Activated naive CD4-positive, alpha-beta T cell treated with anti-CD3 and anti-CD28 coated beads for 36 hours (primary cell): ENCODE measurements around the gene EEPD1. TPM values are rescaled to one million over a fixed set of nuclear protein-coding genes. Genes with fewer than 3 reads are reported as not detected.

Source experiments
- CTCF ChIA-PET: fragments of 350-600 bp; sonication (Branson Sonifier 250); formaldehyde crosslinking; loops from one replicate; lab custom pipeline; 2021; ENCODE audit warnings: antibody characterized with exemption; lab: Charles Lee
- DNase-seq: peaks from one replicate; pipeline ENCODE4 v3.0.0-alpha.2; 2020
- H3K27ac Mint-ChIP-seq: one replicate; pipeline ENCODE4 v1.8.0; 2021; ENCODE audit warnings: mild to moderate bottlenecking, mixed read lengths
- H3K27me3 Mint-ChIP-seq: one replicate; pipeline ENCODE4 v1.8.0; 2021; ENCODE audit warnings: low read depth, mixed read lengths
- H3K36me3 Mint-ChIP-seq: one replicate; pipeline ENCODE4 v1.8.0; 2021; ENCODE audit warnings: low read depth, mixed read lengths
- H3K4me1 Mint-ChIP-seq: one replicate; pipeline ENCODE4 v1.8.0; 2021; ENCODE audit warnings: low read depth, mixed read lengths
- H3K4me3 Mint-ChIP-seq: one replicate; pipeline ENCODE4 v1.8.0; 2021; ENCODE audit warnings: mild to moderate bottlenecking, moderate library complexity, mixed read lengths
- H3K9me3 Mint-ChIP-seq: one replicate; pipeline ENCODE4 v1.8.0; 2021; ENCODE audit warnings: mixed read lengths
- intact Hi-C: fragments of 100-400 bp; cut with micrococcal nuclease; formaldehyde crosslinking; loops from one replicate; pipeline ENCODE4 v1.15.1; 2023
- total RNA-seq, 2 experiments: library from RNA; stranded (reverse); gene quantifications; one replicate each; pipeline ENCODE4 v1.2.3, GENCODE V29; 2021

Gene EEPD1
- total RNA-seq, 2 experiments from 2014 or later, result 0.49 to 0.50 TPM

- no peak overlapping the region for H3K27ac Mint-ChIP-seq
- DNase-seq, result no peak
- no peaks in the 10 kb centered on the region for H3K27me3 Mint-ChIP-seq
- intact Hi-C loops, result no loop called here
- H3K4me1 Mint-ChIP-seq, result no peaks in the 10 kb centered on the region
- H3K9me3 Mint-ChIP-seq, result no peaks in the 10 kb centered on the region
- H3K4me3 Mint-ChIP-seq, result no peak overlapping the region
- H3K36me3 Mint-ChIP-seq, result no peaks in the 10 kb centered on the region
- CTCF ChIA-PET, result interaction anchor here (0.5 kb wide), 1 partner anchor 331 kb away, joined by 4 read pairs; no protein-coding TSS in a partner anchor
Observed at GRCh38 chr7:36190447-36191291, 37.6 kb downstream of the EEPD1 start.

GRCh38 chr7:36191292-36191920, 38.4 kb downstream of the EEPD1 start:
- H3K4me3 Mint-ChIP-seq, result no peak overlapping the region
- intact Hi-C loops, result no loop called here
- H3K4me1 Mint-ChIP-seq, result no peaks in the 10 kb centered on the region
- no peaks in the 10 kb centered on the region for H3K27me3 Mint-ChIP-seq
- H3K36me3 Mint-ChIP-seq, result no peaks in the 10 kb centered on the region
- CTCF ChIA-PET, result interaction anchor here (0.5 kb wide), 1 partner anchor 332 kb away, joined by 4 read pairs; no protein-coding TSS in a partner anchor
- H3K9me3 Mint-ChIP-seq, result no peaks in the 10 kb centered on the region
- H3K27ac Mint-ChIP-seq, result no peak overlapping the region
- no peak for DNase-seq

- CTCF ChIA-PET, result interaction anchor here (0.8 kb wide), 1 partner anchor 392 kb away, joined by 3 read pairs; no protein-coding TSS in a partner anchor
- H3K9me3 Mint-ChIP-seq, result no peaks in the 10 kb centered on the region
- intact Hi-C loops, result no loop called here
- H3K4me1 Mint-ChIP-seq, result no peaks in the 10 kb centered on the region
- no peak for DNase-seq
- H3K4me3 Mint-ChIP-seq, result no peak overlapping the region
- H3K36me3 Mint-ChIP-seq, result no peaks in the 10 kb centered on the region
- no peak overlapping the region for H3K27ac Mint-ChIP-seq
- no peaks in the 10 kb centered on the region for H3K27me3 Mint-ChIP-seq
Observed at GRCh38 chr7:36192053-36192824, 39.2 kb downstream of the EEPD1 start.

GRCh38 chr7:36192877-36193276, 39.8 kb downstream of the EEPD1 start:
- Mint-ChIP-seq H3K4me1 (no peaks in the 10 kb centered on the region), H3K27ac (no peak overlapping the region), H3K27me3 (no peaks in the 10 kb centered on the region), H3K9me3 (no peaks in the 10 kb centered on the region), H3K4me3 (no peak overlapping the region), H3K36me3 (no peaks in the 10 kb centered on the region)
- CTCF ChIA-PET, result interaction anchor here (0.8 kb wide), 1 partner anchor 391 kb away, joined by 3 read pairs; no protein-coding TSS in a partner anchor
- no peak for DNase-seq
- intact Hi-C loops, result no loop called here

GRCh38 chr7:36198854-36199266, 45.8 kb downstream of the EEPD1 start:
- CTCF ChIA-PET, result no interaction called here

GRCh38 chr7:36199329-36199728, 46.3 kb downstream of the EEPD1 start:
- Mint-ChIP-seq H3K27me3 (no peaks in the 10 kb centered on the region), H3K27ac (no peak overlapping the region), H3K36me3 (no peaks in the 10 kb centered on the region), H3K4me3 (no peak overlapping the region), H3K4me1 (peaks cover 13% of the 10 kb centered on the region), H3K9me3 (no peaks in the 10 kb centered on the region)
- intact Hi-C loops, result no loop called here
- DNase-seq, result no peak
- CTCF ChIA-PET, result no interaction called here

More at GRCh38 chr7:36198854-36199266, 45.8 kb downstream of the EEPD1 start:
- Mint-ChIP-seq H3K4me1 (peaks cover 13% of the 10 kb centered on the region), H3K9me3 (no peaks in the 10 kb centered on the region), H3K27ac (no peak overlapping the region), H3K27me3 (no peaks in the 10 kb centered on the region), H3K36me3 (no peaks in the 10 kb centered on the region), H3K4me3 (no peak overlapping the region)
- DNase-seq, result no peak
- intact Hi-C loops, result no loop called here

GRCh38 chr7:36201122-36201723, 48.2 kb downstream of the EEPD1 start:
- H3K27me3 Mint-ChIP-seq, result no peaks in the 10 kb centered on the region
- DNase-seq, result no peak
- no peak overlapping the region for H3K4me3 Mint-ChIP-seq
- peaks cover 13% of the 10 kb centered on the region for H3K4me1 Mint-ChIP-seq
- intact Hi-C loops, result no loop called here
- H3K27ac Mint-ChIP-seq, result no peak overlapping the region
- CTCF ChIA-PET, result no interaction called here
- H3K9me3 Mint-ChIP-seq, result no peaks in the 10 kb centered on the region
- no peaks in the 10 kb centered on the region for H3K36me3 Mint-ChIP-seq

- no peak for DNase-seq
- Mint-ChIP-seq H3K27ac (no peak overlapping the region), H3K4me1 (peaks cover 19% of the 10 kb centered on the region), H3K27me3 (no peaks in the 10 kb centered on the region), H3K4me3 (no peak overlapping the region), H3K36me3 (no peaks in the 10 kb centered on the region), H3K9me3 (no peaks in the 10 kb centered on the region)
- CTCF ChIA-PET, result no interaction called here
- intact Hi-C loops, result no loop called here
Observed at GRCh38 chr7:36202398-36202797, 49.3 kb downstream of the EEPD1 start.

- no peak overlapping the region for H3K4me3 Mint-ChIP-seq
- CTCF ChIA-PET, result interaction anchor here (0.6 kb wide), 2 partner anchors 116 to 588 kb away, joined by 3 read pairs; no protein-coding TSS in a partner anchor
- no peaks in the 10 kb centered on the region for H3K36me3 Mint-ChIP-seq
- H3K27me3 Mint-ChIP-seq, result no peaks in the 10 kb centered on the region
- H3K27ac Mint-ChIP-seq, result no peak overlapping the region
- H3K4me1 Mint-ChIP-seq, result peaks cover 26% of the 10 kb centered on the region
- no peaks in the 10 kb centered on the region for H3K9me3 Mint-ChIP-seq
- intact Hi-C loops, result no loop called here
- no peak for DNase-seq
Observed at GRCh38 chr7:36203071-36203790, 50.2 kb downstream of the EEPD1 start.

- Mint-ChIP-seq H3K36me3 (no peaks in the 10 kb centered on the region), H3K9me3 (no peaks in the 10 kb centered on the region), H3K27ac (no peak overlapping the region), H3K4me3 (no peak overlapping the region), H3K27me3 (no peaks in the 10 kb centered on the region), H3K4me1 (peaks cover 29% of the 10 kb centered on the region)
- intact Hi-C loops, result no loop called here
- no peak for DNase-seq
- CTCF ChIA-PET, result no interaction called here
Observed at GRCh38 chr7:36204044-36204663, 51.1 kb downstream of the EEPD1 start.

GRCh38 chr7:36204929-36205635, 52.0 kb downstream of the EEPD1 start:
- Mint-ChIP-seq H3K27ac (no peak overlapping the region), H3K4me3 (no peak overlapping the region), H3K27me3 (no peaks in the 10 kb centered on the region), H3K9me3 (no peaks in the 10 kb centered on the region), H3K36me3 (no peaks in the 10 kb centered on the region), H3K4me1 (peaks cover 32% of the 10 kb centered on the region)
- no peak for DNase-seq
- intact Hi-C loops, result loop anchor here (5.0 kb wide), 2 partner anchors 53 to 57 kb away; partner anchors contain the start of gene EEPD1
- CTCF ChIA-PET, result no interaction called here
